Liver (tissue), 3 donors: ENCODE results near the gene TMC2.

Experiments
- FOXA2 ChIP-seq: IDR thresholded peaks from 2 replicates; pipeline ENCODE4 v1.6.1; 2016; ENCODE audit warnings: antibody characterized with exemption
- JUND ChIP-seq, 2 donors: IDR thresholded peaks; 2 replicates each; pipeline ENCODE4 v1.6.1; 2016; ENCODE audit warnings: antibody characterized with exemption in 2 of 2
- TAF1 ChIP-seq: conservative IDR thresholded peaks from 2 replicates; pipeline ENCODE4 v1.6.1; 2016; ENCODE audit warnings: antibody characterized with exemption, mild to moderate bottlenecking
- YY1 ChIP-seq: IDR thresholded peaks from 2 replicates; pipeline ENCODE4 v1.6.1; 2016; ENCODE audit warnings: antibody characterized with exemption, mild to moderate bottlenecking
- TF ChIP-seq, protein P1 (sequence below): fragments of 150-350 bp; IDR thresholded peaks from 2 replicates; pipeline ENCODE4 v1.5.1; 2017; ENCODE audit warnings: improper control_type of control experiment, low read depth, low read length; ENCODE audit not compliant: missing input control
- TF ChIP-seq, protein P2 (sequence below): IDR thresholded peaks from 2 replicates; pipeline ENCODE4 v1.6.1; 2016; ENCODE audit warnings: antibody characterized with exemption, mild to moderate bottlenecking
- TF ChIP-seq, protein P3 (sequence below): IDR thresholded peaks from 2 replicates; pipeline ENCODE4 v1.6.1; 2016; ENCODE audit warnings: antibody characterized with exemption
- donor health status: healthy.
- donor health status: healthy.

DNA sequence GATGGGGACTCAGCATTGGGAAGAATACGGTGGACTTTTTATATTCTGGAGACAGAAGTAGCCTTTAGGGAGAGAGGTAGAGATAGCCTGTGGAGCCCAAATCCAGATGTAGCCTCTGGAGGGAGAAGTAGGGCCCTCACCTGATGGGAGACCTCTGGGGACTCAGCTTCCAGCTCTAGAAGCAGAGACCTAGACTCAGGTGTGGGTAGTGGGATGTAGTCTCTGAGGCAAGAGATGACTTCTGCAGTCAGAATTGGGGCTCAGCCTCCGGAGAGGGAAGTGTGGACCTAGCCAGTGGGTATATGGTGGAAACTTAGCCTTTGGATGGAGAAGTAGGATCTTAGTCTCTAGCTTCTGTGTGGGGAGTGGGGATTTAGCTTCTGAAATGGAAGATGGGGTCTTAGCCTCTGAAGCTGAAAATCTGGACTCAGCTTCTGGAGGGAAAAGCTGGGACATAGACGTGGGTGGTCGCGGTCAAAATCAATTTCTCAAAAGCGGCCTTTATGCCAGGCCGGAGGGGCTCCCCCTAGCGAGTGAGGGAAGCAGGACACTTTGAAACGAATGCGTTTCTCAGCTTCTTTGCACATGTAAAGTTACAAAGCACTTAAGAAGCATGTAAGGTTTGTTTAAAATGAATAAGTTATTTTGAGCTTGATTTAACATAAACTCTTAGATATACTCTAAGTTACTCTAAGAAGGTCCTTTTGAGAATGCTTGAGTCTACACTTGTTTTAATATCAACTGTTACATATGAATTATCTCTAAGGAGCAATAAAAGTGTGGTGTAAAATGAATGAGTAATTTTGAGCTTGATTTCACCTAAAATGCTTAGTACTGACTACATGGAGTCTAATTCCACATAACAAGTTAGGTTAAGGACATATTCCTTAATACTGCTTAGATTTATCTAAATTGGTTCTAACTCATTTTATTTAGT, 14.7 kb upstream of the TMC2 start:
- TF ChIP-seq, protein P1, sequence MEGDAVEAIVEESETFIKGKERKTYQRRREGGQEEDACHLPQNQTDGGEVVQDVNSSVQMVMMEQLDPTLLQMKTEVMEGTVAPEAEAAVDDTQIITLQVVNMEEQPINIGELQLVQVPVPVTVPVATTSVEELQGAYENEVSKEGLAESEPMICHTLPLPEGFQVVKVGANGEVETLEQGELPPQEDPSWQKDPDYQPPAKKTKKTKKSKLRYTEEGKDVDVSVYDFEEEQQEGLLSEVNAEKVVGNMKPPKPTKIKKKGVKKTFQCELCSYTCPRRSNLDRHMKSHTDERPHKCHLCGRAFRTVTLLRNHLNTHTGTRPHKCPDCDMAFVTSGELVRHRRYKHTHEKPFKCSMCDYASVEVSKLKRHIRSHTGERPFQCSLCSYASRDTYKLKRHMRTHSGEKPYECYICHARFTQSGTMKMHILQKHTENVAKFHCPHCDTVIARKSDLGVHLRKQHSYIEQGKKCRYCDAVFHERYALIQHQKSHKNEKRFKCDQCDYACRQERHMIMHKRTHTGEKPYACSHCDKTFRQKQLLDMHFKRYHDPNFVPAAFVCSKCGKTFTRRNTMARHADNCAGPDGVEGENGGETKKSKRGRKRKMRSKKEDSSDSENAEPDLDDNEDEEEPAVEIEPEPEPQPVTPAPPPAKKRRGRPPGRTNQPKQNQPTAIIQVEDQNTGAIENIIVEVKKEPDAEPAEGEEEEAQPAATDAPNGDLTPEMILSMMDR: peak; percentile 60
- TF ChIP-seq, protein P2, sequence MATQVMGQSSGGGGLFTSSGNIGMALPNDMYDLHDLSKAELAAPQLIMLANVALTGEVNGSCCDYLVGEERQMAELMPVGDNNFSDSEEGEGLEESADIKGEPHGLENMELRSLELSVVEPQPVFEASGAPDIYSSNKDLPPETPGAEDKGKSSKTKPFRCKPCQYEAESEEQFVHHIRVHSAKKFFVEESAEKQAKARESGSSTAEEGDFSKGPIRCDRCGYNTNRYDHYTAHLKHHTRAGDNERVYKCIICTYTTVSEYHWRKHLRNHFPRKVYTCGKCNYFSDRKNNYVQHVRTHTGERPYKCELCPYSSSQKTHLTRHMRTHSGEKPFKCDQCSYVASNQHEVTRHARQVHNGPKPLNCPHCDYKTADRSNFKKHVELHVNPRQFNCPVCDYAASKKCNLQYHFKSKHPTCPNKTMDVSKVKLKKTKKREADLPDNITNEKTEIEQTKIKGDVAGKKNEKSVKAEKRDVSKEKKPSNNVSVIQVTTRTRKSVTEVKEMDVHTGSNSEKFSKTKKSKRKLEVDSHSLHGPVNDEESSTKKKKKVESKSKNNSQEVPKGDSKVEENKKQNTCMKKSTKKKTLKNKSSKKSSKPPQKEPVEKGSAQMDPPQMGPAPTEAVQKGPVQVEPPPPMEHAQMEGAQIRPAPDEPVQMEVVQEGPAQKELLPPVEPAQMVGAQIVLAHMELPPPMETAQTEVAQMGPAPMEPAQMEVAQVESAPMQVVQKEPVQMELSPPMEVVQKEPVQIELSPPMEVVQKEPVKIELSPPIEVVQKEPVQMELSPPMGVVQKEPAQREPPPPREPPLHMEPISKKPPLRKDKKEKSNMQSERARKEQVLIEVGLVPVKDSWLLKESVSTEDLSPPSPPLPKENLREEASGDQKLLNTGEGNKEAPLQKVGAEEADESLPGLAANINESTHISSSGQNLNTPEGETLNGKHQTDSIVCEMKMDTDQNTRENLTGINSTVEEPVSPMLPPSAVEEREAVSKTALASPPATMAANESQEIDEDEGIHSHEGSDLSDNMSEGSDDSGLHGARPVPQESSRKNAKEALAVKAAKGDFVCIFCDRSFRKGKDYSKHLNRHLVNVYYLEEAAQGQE: no peak
- TF ChIP-seq TAF1: no peak
- TF ChIP-seq, protein P3, sequence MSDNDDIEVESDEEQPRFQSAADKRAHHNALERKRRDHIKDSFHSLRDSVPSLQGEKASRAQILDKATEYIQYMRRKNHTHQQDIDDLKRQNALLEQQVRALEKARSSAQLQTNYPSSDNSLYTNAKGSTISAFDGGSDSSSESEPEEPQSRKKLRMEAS: no peak
- no peak for TF ChIP-seq YY1
- TF ChIP-seq FOXA2: no peak
- no peak for TF ChIP-seq JUND (IDR thresholded peaks at IDR 0.05)
